GM21576 (cell line): Measurements from ENCODE around the gene BDH2.

ENCODE experiments used
- ATAC-seq: cut with Tn5 transposase; IDR thresholded peaks from one replicate; pipeline ENCODE4 v1.9.1; 2021; ENCODE audit warnings: mild to moderate bottlenecking, moderate library complexity; ENCODE audit not compliant: unreplicated experiment

The BDH2 gene

DNA sequence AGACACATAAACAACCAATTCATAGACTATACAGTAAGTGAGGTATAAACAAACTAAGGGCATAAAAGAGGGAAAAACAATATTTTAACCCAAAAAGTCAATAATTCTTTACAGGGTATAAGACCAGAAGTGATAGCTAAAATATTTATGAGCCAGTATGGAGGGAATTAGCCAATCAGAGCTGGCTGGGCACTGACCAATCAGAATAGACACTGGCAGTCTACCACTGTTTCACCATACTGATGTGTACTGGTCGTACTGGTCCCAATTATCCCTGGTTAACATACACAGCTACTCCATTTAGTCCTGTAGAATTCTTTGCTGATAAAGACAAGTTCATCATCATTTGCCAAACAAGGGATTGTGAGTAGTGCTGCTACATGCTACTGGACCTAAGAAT, 70.3 kb downstream of the BDH2 start:
- ATAC-seq, result no peak
